ENCODE results near the gene TGFBR3. TPM values are rescaled to one million over a fixed set of nuclear protein-coding genes. Genes with fewer than 3 reads are reported as not detected.
A peak's percentile ranks its signal among the peaks of the same experiment; 100 is the strongest.

The TGFBR3 gene
- total and polyA plus RNA-seq, 2 of the 8 experiments (the other 6 are each of a cell fraction or from before 2014, with no cell fraction given), result 2.0 to 6.1 TPM

GRCh38 chr1:91729621-91730358 lies 156.2 kb downstream of the TGFBR3 start:
- no peak overlapping the region for H3K18ac ChIP-seq (ENCODE audit: extremely low read depth, low read length)
- H3K23ac ChIP-seq (ENCODE audit: insufficient read length), result no peak overlapping the region
- H3K9me3 ChIP-seq (ENCODE audit: insufficient read depth in 2 of 2, low read depth in 1 of 2, low read length in 1 of 2), result no peaks in the 10 kb centered on the region
- DNase-seq (ENCODE audit: low read depth in 1 of 2, low spot score in 2 of 2) (no peak), FAIRE-seq (no peak)
- H3K79me2 ChIP-seq (ENCODE audit: control insufficient read depth in 1 of 2, insufficient read depth in 2 of 2, low read length in 2 of 2), result no peaks in the 10 kb centered on the region
- H4K5ac ChIP-seq (ENCODE audit: insufficient read length, low read depth, low read length), result no peak overlapping the region
- no peak overlapping the region for H3K4me2 ChIP-seq (ENCODE audit: insufficient read depth in 1 of 2, low read depth in 2 of 2, low read length in 2 of 2)
- H3K36me3 ChIP-seq (ENCODE audit: control insufficient read depth in 2 of 4, insufficient read depth in 4 of 4, low read length in 3 of 4), result no peaks in the 10 kb centered on the region
- no peaks in the 10 kb centered on the region for H4K20me1 ChIP-seq (replicated peaks in 1 of 2; ENCODE audit: control insufficient read depth in 1 of 2, insufficient read depth in 2 of 2, low read length in 2 of 2)
- H2AFZ ChIP-seq (ENCODE audit: low read length), result no peak overlapping the region
- no peak overlapping the region for H3K9ac ChIP-seq (replicated peaks in 1 of 4; ENCODE audit: extremely low read depth in 1 of 4, low read depth in 3 of 4, low read length in 3 of 4)
- H2BK5ac ChIP-seq (ENCODE audit: low read depth, low read length), result 0 out of 2 replicates have a peak overlapping the region, but pooled peaks have one; percentile 21
- no peaks in the 10 kb centered on the region for H3K79me1 ChIP-seq (ENCODE audit: low read depth, low read length)
- H3K27ac ChIP-seq (ENCODE audit: low read depth, low read length), result no peak overlapping the region
- H3K4me3 ChIP-seq (ENCODE audit: extremely low read depth in 1 of 4, insufficient read depth in 2 of 4, low read depth in 3 of 4, low read length in 4 of 4), result no peak overlapping the region
- no peak overlapping the region for H3K14ac ChIP-seq (ENCODE audit: insufficient read length)
- no peak overlapping the region for H2BK15ac ChIP-seq (ENCODE audit: low read length)
- CTCF ChIA-PET (ENCODE audit: partially characterized antibody), result interaction anchor here (0.6 to 1.8 kb wide), 3 partner anchors 34 to 335 kb away, joined by 3 to 6 read pairs (median 3); no protein-coding TSS in a partner anchor
- no peak overlapping the region for H3K4ac ChIP-seq (replicated peaks; ENCODE audit: insufficient read length, low read depth, low read length)
- H3K27me3 ChIP-seq (replicated peaks in 1 of 4; ENCODE audit: control insufficient read depth in 3 of 4, extremely low read depth in 1 of 4, insufficient read depth in 3 of 4, low read length in 3 of 4), result no peaks in the 10 kb centered on the region
- no peak overlapping the region for H4K91ac ChIP-seq (replicated peaks; ENCODE audit: insufficient read length, low read length)
- no peak overlapping the region for H2AK5ac ChIP-seq (ENCODE audit: low read depth, low read length)
- no peak overlapping the region for H2BK120ac ChIP-seq (replicated peaks; ENCODE audit: low read depth, low read length)
- no peak overlapping the region for H3K56ac ChIP-seq (replicated peaks; ENCODE audit: insufficient read length, low read depth, low read length)
- WGBS, 2 experiments (ENCODE audit: extremely low coverage in 1 of 2, insufficient coverage in 1 of 2, insufficient read length in 1 of 2, insufficient replicate concordance in 2 of 2, low coverage in 1 of 2, low lambda C conversion rate in 2 of 2, missing lambda C conversion rate in 1 of 2), result 91% methylated on average over 11 of the region's 11 CpGs; no CpG with 5 or more reads in 1 of the 2 experiments
- H2BK12ac ChIP-seq (ENCODE audit: low read depth, low read length), result no peak overlapping the region
- peaks cover 0 to 5% (median 2%) of the 10 kb centered on the region in 4 experiments; a peak in 2 of 7 replicates for H3K4me1 ChIP-seq (replicated peaks in 1 of 4; ENCODE audit: control insufficient read depth in 3 of 4, insufficient read depth in 4 of 4, low read length in 3 of 4)
- POLR2A ChIA-PET (ENCODE audit: partially characterized antibody), result no interaction called here
- no peaks in the 10 kb centered on the region; the same call in 1 of the 2 replicates for H3K23me2 ChIP-seq (ENCODE audit: low read depth, low read length)
- H4K8ac ChIP-seq (ENCODE audit: extremely low read depth, insufficient read depth, low read length), result no peak overlapping the region
- H2BK20ac ChIP-seq (ENCODE audit: low read length), result no peak overlapping the region
- TF ChIP-seq CBX5 (IDR thresholded peaks at IDR 0.05; ENCODE audit: low read depth, low read length) (no peak), JUND (IDR thresholded peaks at IDR 0.05; ENCODE audit: low read length) (no peak), ATF2 (IDR thresholded peaks at IDR 0.05; ENCODE audit: low read length) (no peak), SIX5 (IDR thresholded peaks at IDR 0.05; ENCODE audit: low read depth, low read length) (no peak), TAF1 (IDR thresholded peaks at IDR 0.05; ENCODE audit: low read depth, low read length) (no peak), CTCF (IDR thresholded peaks at IDR 0.05; ENCODE audit: control extremely low read depth in 1 of 3, insufficient read depth in 1 of 3, low read depth in 1 of 3, low read length in 3 of 3) (no peak)

All from H1 (cell line).